NCI-H2196 (cell line): ENCODE measurements around the gene LMBR1.
"Not testable (repeated sequence)": the region's sequence is repeated elsewhere in the genome, so short reads cannot be mapped to it uniquely, and the experiment has no call there.

Experiments used
- DNase-seq: peaks from one replicate; lab custom pipeline; 2025; ENCODE audit not compliant: unreplicated experiment; lab: John Stamatoyannopoulos, UW

Gene LMBR1

DNA sequence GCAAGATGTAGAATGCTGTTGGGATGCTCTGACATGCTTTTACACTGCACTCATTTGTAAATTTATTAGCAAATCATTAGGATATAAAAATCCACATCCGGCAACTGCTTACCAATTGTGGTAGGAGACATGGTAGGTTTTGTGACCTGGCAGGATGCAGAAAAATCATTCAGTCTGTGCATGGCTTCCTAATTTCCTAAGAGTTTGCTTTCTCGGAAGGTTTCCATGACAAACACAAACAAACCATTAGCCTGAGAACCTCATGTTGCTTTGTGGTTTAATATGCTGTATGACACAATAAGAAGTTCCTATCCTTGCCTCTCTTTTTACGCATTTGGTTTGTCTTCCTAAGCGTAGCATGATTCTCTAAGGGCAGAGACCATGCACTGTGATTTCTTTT lies 14.7 kb upstream of the LMBR1 start:
- peak; percentile 55 for DNase-seq

DNA sequence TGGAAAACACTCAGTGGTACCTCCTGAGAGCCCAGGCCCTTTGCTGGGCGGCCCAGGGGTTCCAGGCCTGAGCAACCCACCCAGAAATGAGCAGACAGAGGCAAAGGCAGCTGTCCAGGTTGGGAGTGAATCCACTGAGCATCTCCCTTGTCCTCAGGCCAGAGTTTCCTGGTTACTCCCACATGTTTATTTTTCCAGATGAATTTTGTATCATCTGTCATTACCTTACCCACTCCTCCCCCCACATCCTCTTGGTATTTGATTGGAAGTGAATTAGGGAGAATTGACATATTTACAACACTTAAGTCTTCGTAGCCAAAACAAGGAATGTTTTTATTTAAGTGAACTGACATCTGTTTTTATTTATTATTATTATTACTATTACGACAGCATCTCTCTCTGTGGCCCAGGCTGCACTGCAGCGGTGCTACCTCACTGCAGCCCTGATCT lies 13.2 kb upstream of the LMBR1 start:
- DNase-seq = no peak

DNA sequence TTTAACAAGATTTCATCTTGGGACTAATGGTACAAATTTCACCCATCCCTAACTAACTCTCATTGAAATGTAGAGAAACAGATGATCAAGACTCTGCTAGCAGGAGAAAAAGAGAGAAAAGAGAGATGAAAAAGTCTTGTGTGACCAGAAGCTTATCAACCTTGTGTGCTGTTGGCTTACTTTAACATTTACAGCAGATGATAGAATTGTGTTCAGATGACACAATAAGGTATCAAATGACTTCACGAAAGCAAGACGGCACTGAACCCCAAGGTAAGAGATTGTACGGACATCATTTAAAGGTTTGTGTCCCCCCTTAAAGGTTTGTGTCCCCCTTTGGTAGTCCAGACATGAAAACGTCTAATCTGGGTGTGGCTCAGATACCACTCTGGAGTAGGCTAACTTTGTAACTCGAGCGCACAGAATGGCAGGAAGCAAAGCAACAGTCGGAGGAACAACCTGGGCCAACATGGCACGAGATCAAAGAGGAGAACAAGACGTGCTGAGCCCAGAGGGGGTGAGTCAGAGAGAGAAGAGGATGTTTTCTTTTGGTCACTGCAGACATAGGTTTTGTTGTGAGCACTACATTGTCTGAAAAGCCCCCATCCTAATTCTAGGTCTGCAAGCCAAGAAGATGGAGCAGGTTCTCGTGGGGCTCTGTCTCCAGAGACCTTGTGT lies 10.4 kb upstream of the LMBR1 start:
- DNase-seq = peak; percentile 73

DNA sequence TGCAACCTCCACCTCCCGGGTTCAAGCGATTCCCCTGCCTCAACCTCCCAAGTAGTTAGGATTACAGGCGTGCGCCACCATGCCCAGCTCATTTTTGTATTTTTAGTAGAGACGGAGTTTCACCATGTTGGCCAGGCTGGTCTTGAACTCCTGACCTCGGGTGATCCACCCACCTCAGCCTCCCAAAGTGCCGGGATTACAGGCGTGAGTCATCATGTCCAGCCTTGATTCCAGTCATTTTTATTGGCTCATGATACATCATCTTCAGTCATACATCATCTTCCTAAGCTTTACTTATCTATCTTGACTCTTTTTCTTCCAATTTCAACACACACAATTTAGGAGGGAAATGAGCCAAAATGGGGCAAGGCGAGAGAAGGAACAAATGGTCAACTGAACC lies 7.1 kb upstream of the LMBR1 start:
- DNase-seq = not testable (repeated sequence)

DNA sequence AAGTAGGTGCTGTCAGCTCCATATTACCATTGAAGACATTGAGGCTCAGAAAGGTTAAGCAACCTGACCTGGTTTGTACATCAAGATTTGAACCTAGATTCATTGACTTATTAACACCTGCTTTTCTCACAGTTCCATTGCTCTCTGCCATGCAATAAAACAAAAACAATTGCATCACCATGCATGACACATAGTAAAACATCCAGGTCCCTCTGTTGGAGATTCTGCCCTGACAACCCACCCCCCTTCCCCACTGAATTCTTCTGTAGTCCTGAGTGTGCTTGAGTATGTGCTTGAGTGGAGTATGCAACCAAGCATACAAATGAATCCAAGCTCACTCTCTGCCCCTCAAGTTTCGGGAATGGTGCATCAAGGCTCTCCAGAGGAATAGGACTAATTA lies 6.0 kb upstream of the LMBR1 start:
- no peak for DNase-seq

DNA sequence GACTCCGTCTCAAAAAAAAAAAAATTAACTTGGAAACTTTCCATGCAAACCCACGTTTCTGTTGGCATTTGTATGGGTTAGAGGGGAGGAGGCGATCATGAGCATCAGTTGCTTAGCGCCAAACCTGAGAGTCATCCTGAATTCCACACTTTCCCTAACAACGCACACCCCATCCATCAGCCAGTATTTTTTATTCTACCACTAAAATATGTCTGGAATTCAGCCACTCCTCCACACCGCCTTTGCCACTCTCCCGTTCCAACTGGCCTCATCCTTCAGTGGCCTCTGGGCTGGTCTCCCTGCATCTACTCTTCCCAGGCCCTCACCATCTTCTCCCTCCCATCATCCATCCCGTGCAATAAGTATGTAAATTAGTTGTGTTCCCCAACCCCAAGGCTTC lies 4.7 kb upstream of the LMBR1 start:
- DNase-seq = no peak

DNA sequence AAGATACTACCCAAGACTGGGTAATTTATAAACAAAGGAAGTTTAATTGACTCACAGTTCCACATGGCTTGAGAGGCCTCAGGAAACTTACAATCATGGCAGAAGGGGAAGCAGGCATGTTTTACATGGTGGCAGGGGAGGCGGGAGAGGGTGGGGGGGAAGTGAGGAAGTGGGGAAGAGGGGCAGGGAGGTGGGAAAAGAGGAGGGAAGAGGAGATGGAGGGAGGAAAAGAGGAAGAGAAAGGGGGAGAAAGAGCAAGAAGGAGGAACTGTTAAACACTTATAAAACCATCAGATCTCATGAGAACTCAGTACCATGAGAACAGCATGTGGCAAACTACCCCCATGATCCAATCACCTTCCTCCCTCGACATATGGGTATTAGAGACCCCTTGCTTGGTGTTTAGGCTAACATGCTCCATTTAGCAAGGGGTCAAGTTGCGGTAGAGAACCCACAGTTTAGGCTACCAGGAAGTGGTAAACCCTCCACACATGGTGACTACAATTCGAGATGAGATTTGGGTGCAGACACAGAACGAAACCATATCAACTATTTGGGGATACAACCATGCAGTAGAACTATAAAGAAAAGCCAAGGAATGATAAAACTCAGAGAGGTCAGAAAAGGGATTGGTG lies 3.5 kb upstream of the LMBR1 start:
- no peak for DNase-seq

DNA sequence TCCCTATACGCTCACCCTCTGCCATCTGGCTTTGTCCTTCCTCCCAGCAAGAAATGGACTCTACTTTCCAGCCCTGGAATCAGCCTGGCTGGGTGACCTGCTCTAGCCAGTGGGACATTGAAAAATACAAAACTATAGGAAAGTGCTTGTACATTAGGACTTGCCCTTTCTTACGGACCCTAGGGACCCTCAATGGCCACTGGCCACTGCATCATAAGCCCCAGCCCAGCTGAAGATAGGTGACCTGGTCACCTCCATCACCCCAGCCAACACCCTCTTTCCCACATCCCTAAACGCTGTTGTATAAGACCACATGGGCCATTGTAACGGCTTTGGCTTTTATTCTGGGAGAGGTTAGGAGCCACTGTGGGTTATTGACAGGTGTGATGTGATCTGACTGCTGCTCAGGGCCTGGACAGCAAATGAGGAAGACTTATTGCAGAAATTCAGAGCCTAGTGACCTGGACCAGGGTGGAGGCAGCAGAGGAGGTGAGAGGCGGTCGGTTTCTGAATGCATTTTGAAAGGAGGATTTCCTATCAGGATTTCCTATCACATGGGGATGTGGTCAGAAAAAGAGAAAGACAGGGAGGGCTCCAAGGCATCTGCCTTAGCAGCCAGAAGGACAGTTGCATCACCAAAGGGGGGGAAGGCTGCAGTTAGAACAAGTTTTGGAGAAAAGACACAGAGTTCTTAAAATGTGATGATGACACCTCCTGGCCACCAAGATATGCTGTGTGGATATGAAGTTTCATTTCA lies 2.2 kb upstream of the LMBR1 start:
- DNase-seq = no peak

DNA sequence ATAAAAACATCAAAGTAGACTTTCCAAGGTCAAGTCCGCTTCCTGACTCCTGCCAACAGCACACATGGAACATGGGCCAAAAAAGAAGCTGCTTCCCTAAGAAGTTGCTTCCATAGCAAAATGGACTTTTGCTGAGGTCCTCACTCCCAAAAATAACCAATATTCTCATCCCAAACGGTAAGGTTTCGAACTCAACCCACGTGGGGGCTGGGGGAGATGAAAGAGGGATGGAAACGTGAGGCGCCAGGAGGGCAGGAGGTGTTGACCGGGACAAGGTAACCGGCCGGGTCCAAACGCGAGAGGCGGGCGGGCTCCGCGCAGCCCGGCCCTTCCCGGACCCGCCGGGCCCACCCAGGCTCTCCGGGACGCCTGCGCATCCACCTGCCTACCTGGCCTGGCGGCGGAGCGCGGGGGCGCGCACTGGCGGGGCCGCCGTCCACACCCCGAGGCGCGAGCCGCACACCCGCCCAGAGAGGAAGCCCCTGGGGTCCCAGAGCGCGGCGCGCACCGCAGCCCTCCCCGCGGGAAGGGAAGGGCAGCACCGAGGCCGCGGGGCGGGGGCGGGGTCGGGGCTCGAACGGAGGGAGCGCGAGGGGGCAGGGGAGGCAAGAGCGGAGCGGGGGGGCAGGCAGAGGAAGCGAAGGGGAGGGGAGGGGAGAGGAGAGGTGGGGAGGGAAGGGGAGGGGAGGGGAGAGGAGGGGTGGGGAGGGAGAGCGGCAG lies 742 bp downstream of the LMBR1 start:
- peak; percentile 22 for DNase-seq

DNA sequence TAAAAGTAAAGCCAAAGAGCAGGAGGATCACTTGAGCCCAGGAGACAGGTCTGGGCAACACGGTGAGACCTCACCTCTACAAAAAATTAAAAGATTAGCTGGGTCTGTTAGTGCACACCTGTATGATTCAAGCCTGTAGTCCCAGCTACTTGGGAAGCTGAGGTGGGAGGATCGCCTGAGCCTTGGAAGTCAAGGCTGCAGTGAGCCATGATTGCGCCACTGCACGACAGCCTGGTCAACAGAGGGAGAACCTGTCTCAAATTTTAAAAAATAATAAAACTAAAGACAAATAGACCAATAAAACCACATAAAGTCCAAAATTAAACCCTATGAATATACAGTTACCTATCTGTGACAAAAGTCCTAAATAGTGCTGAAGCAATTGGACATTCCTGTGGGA lies 3.2 kb downstream of the LMBR1 start:
- DNase-seq = no peak

DNA sequence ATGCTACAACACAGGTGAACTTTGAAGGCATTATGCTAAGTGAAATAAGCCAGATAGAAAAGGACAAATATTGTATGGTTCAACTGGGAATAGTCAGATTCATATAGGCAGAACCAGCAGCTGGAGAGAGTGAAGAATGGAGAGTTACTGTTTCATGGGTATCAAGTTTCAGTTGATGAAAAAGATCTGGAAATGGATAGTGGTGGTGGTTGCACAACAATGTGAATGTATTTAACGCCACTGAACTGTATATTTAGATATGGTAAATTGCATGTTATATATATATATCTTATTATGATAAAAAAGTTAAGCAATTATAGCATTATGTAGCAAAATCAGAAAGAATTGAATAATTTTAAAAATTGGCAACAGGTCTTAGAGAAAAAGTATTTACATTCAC lies 3.9 kb downstream of the LMBR1 start:
- no peak for DNase-seq

DNA sequence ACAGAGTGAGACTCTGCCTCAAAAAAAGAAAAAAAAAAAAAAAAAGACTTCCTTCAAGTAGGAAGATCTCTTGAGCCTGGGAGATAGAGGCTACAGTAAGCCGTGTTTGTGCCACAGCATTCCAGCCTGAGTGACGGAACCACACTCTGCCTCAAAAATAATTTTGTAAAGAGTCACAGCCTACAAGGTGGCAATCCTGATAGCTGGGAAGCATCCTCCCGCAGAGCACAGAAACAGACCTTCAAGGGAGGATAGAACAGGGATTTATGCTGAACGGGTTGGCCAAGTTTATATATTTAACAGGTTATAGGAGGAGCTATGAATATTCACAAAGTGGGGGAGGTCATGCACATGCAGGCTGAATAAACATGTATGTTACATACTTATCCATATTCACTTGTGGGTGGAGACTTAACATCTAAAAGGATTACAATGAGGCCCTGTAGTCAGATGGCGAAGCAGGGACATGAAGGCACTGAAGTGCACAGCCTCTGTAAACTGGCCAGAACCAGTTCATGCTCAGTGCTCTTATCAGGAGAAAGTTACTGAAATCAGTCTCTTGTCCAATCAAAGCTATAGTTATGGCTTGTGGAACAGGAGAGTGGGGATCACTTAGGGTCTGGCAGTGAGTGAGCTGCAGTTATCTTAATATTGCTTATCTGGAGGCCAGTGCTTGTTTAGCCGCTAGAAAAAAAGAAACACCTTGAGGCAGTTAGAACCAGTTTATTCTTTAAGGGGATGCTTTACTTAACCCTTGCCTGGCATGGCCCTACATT lies 6.8 kb downstream of the LMBR1 start:
- DNase-seq = no peak

DNA sequence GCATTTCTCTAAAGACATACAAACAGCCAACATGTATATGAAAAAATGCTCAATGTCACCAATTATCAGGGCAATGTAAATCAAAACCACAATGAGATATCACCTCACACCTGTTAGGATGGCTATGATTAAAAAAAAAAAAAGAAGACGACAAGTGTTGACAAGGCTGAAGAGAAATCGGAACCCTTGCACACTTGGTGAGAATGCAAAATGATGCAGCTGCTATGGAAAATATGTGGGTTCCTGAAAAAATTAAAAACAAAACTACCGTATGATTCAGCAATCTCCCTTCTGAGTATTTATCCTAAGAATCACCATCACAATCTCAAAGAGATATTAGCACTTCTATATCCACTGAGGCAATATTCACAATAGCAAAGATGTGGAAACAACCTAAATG lies 11.3 kb downstream of the LMBR1 start:
- no peak for DNase-seq

DNA sequence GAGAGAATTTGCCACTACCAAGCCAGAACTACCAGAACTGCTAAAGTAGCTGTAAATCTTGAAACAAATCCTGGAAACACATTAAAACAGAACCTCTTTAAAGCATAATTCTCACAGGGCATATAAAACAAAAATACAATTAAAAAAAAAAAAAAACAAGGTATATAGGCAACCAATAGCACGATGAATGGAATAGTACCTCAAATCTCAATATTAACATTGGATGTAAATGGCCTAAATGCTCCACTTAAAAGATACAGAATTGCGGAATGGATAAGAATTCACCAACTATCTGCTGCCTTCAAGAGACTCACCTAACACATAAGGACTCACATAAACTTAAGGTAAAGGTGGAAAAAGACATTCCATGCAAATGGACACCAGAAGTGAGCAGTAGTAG lies 17.2 kb downstream of the LMBR1 start:
- DNase-seq = no peak

DNA sequence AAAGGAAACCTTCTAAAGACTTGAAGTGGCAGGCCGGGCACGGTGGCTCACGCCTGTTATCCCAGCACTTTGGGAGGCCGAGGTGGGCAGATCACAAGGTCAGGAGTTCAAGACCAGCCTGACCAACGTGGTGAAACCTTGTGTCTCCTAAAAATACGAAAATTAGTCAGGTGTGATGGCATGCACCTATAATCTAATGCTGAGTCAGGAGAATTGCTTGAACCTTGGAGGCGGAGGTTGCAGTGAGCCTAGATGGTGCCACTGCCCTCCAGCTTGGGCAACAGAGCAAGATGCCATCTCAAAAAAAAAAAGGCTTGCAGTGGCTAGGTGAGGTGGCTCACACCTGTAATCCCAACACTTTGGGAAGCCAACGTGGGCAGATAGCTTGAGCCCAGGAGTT lies 24.6 kb downstream of the LMBR1 start:
- DNase-seq = not testable (repeated sequence)

DNA sequence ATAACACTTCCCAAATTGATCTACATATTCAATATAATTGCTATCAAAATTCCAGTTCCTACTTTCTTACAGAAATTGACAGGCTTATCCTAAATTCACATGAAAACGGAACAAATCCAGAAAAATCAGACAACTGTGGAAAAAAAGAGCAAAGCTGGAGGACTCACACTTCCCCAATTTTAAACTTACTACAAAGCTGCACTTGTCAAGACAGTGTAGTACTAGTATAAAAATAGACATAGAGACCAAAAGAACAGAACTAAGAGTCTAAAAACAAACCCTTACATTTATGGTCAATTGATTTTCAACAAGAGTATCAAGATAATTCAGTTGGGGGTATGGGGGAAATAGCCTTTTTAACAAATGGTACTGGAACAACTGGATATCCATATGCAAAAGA lies 27.5 kb downstream of the LMBR1 start:
- DNase-seq = no peak

DNA sequence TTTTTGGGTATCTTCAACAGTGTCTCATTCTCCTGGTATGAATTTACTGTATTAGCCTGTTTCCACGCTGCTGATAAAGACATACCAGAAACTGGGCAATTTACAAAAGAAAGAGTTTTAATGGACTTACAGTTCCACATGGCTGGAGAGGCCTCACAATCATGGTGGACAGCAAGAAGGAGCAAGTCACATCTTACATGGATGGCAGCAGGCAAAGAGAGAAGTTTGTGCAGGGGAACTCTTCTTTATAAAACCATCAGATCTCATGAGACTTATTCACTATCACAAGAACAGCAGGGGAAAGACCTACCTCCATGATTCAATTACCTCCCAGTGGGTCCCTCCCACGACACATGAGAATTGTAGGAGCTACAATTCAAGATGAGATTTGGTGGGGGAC lies 31.0 kb downstream of the LMBR1 start:
- not testable (repeated sequence) for DNase-seq

DNA sequence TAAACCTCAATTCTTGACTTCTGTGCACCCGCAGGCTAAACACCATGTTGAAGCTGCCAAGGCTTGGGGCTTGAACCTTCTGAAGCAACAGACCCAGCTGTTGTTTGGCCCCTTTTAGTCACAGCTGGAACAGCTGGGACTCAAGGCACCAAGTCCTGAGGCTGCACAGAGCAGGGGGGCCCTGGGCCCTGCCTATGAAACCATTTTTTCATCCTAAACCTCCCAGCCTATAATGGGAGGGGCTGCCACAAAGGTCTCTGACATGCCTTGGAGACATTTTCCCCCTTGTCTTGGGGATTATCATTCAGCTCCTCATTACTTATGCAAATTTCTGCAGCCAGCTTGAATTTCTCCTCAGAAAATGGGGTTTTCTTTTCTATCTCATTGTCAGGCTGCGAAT lies 31.8 kb downstream of the LMBR1 start:
- no peak for DNase-seq

DNA sequence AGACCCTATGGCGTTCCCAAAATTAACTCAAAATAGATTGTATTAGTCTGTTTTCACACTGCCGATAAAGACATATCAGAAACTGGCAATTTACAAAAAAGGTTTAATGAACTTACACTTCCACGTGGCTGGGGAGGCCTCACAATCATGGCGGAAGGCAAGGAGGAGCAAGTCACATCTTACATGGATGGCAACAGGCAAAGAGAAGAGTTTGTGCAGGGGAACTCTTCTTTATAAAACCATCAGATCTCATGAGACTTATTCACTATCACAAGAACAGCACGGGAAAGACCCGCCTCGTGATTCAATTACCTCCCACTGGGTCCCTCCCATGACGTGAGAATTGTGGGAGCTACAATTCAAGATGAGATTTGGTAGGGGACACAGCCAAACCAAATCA lies 32.9 kb downstream of the LMBR1 start:
- not testable (repeated sequence) for DNase-seq

DNA sequence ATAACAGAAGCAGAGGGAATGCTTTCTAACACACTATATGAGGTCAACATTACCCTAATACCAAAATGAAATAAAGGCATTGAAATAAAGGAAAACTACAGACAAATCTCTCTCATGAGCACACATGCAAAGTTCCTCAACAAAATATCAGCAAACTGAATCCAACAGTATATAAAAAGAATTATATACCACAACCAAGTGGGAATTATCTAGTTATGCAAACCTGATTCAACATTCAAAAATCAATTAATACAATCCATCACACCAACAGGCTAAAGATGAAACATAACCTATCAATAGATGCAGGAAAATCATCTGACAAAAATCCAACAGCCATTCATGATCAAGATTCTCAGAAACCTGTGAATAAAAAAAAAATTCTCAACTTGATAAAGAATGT lies 34.5 kb downstream of the LMBR1 start:
- no peak for DNase-seq

DNA sequence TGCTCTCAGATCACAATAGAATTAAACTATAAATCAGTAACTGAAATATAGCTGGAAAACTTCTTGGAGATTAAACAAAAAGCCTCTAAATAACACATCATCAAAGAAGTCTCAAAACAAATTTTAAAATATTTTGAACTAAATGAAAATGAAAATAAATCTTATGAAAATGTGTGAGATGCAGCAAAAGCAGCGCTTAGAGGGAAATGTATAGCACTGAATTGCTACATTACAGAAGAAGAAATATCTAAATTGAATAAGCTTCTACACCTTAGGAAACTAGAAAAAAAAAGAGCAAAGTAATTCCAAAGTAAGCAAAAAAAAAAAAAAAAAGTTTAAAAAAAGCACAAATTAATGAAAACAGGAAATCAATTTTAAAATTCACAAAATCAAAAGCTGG lies 35.2 kb downstream of the LMBR1 start:
- no peak for DNase-seq
